OCI-LY1 (cell line): ENCODE data around the gene LRRC63.
"Not testable (repeated sequence)": the region's sequence is repeated elsewhere in the genome, so short reads cannot be mapped to it uniquely, and the experiment has no call there.

Source experiments
- H2AFZ ChIP-seq: fragments of 200-600 bp; sonication (generic), shearing (Covaris generic); 2 replicates; pipeline ENCODE4 v1.6.0; 2014; ENCODE audit warnings: antibody characterized with exemption, mild to moderate bottlenecking, low read length
- H3F3A ChIP-seq: fragments of 200-600 bp; sonication (generic), shearing (Covaris generic); 2 replicates; pipeline ENCODE4 v1.6.0; 2014; ENCODE audit warnings: mild to moderate bottlenecking, antibody characterized with exemption, low read length, moderate library complexity; ENCODE audit not compliant: insufficient read depth
- H3K27ac ChIP-seq: fragments of 200-600 bp; sonication (generic); 2 replicates; pipeline ENCODE4 v1.5.1; 2014; ENCODE audit warnings: low read length, mixed run types, mild to moderate bottlenecking, low read depth; ENCODE audit not compliant: poor library complexity, severe bottlenecking
- H3K27me3 ChIP-seq: fragments of 200-600 bp; sonication (generic); 2 replicates; pipeline ENCODE4 v1.6.0; 2014; ENCODE audit warnings: antibody characterized with exemption, mild to moderate bottlenecking, low read length, moderate library complexity; ENCODE audit not compliant: insufficient read depth
- H3K36me3 ChIP-seq: fragments of 200-600 bp; sonication (generic); 2 replicates; pipeline ENCODE4 v1.6.1; 2014; ENCODE audit warnings: mild to moderate bottlenecking, antibody characterized with exemption, low read length, moderate library complexity, mixed read lengths; ENCODE audit not compliant: insufficient read depth
- H3K4me1 ChIP-seq: fragments of 200-600 bp; sonication (generic); 2 replicates; pipeline ENCODE4 v1.5.1; 2014; ENCODE audit warnings: mild to moderate bottlenecking, low read length, moderate library complexity; ENCODE audit not compliant: insufficient read depth, severe bottlenecking
- H3K4me2 ChIP-seq: fragments of 200-600 bp; sonication (generic), shearing (Covaris generic); 2 replicates; pipeline ENCODE4 v1.6.1; 2014; ENCODE audit warnings: low read length
- H3K4me3 ChIP-seq: fragments of 200-600 bp; sonication (generic); 2 replicates; pipeline ENCODE4 v1.5.1; 2014; ENCODE audit warnings: low read length, low read depth, mild to moderate bottlenecking, mixed read lengths; ENCODE audit not compliant: poor library complexity, severe bottlenecking
- H3K79me2 ChIP-seq: fragments of 200-600 bp; shearing (Covaris generic); 2 replicates; pipeline ENCODE4 v1.6.1; 2016; ENCODE audit warnings: mixed run types, low read length, mixed read lengths; ENCODE audit not compliant: insufficient read depth
- H3K9ac ChIP-seq: fragments of 200-600 bp; sonication (generic), shearing (Covaris generic); 2 replicates; pipeline ENCODE4 v1.6.1; 2014; ENCODE audit warnings: mild to moderate bottlenecking, low read length, mixed read lengths
- H3K9me2 ChIP-seq: fragments of 200-600 bp; sonication (generic), shearing (Covaris generic); 2 replicates; pipeline ENCODE4 v1.6.1; 2014; ENCODE audit warnings: low read depth, mild to moderate bottlenecking, low read length, mixed read lengths
- H3K9me3 ChIP-seq: fragments of 200-600 bp; shearing (Covaris generic); 2 replicates; pipeline ENCODE4 v1.6.1; 2014; ENCODE audit warnings: low read length, mixed read lengths
- H4K20me1 ChIP-seq: fragments of 200-600 bp; sonication (generic), shearing (Covaris generic); 2 replicates; pipeline ENCODE4 v1.6.0; 2016; ENCODE audit warnings: mild to moderate bottlenecking, low read length; ENCODE audit not compliant: insufficient read depth
- CTCF ChIP-seq: fragments of 200-600 bp; sonication (generic), shearing (Covaris generic); IDR thresholded peaks from 2 replicates; pipeline ENCODE4 v1.5.1; 2017; ENCODE audit warnings: mild to moderate bottlenecking, antibody characterized with exemption, low read length, moderate library complexity, mixed read lengths
- EZH2 ChIP-seq: fragments of 200-600 bp; sonication (generic), shearing (Covaris generic); IDR thresholded peaks from 2 replicates; pipeline ENCODE4 v1.8.0; 2017; ENCODE audit warnings: borderline replicate concordance, mixed run types, mild to moderate bottlenecking, antibody characterized with exemption, low read length, moderate library complexity, mixed read lengths

Gene LRRC63

GRCh38 chr13:46213242-46213641 lies 1.5 kb downstream of the LRRC63 start:
- Histone ChIP-seq H3K27me3 (no peaks in the 10 kb centered on the region), H3K9ac (no peak overlapping the region), H3K4me3 (no peak overlapping the region), H3K4me1 (peaks cover 14% of the 10 kb centered on the region), H2AFZ (no peak overlapping the region), H3K9me2 (no peaks in the 10 kb centered on the region), H3K27ac (no peak overlapping the region), H3K79me2 (no peaks in the 10 kb centered on the region), H3K4me2 (no peak overlapping the region), H3K9me3 (no peaks in the 10 kb centered on the region), H4K20me1 (no peaks in the 10 kb centered on the region), H3F3A (no peaks in the 10 kb centered on the region), H3K36me3 (no peaks in the 10 kb centered on the region)
- TF ChIP-seq CTCF (no peak), EZH2 (no peak)

GRCh38 chr13:46214741-46215140 lies 3.0 kb downstream of the LRRC63 start:
- H3K4me3 ChIP-seq, H2AFZ ChIP-seq, H3F3A ChIP-seq, H3K9me2 ChIP-seq, H3K36me3 ChIP-seq, H3K9ac ChIP-seq, H3K79me2 ChIP-seq, H3K27ac ChIP-seq, H3K9me3 ChIP-seq, H3K27me3 ChIP-seq, H3K4me2 ChIP-seq, H4K20me1 ChIP-seq: not testable (repeated sequence)
- H3K4me1 ChIP-seq = peaks cover 14% of the 10 kb centered on the region

GRCh38 chr13:46220234-46220633 lies 8.5 kb downstream of the LRRC63 start:
- H3K4me2 ChIP-seq, H2AFZ ChIP-seq, H3K79me2 ChIP-seq: not testable (repeated sequence)

GRCh38 chr13:46229251-46229650 lies 17.5 kb downstream of the LRRC63 start:
- Histone ChIP-seq H3K36me3 (no peaks in the 10 kb centered on the region), H3K79me2 (no peaks in the 10 kb centered on the region), H3K9ac (no peak overlapping the region), H2AFZ (no peak overlapping the region), H3K27me3 (no peaks in the 10 kb centered on the region), H3K4me1 (no peaks in the 10 kb centered on the region), H3F3A (no peaks in the 10 kb centered on the region), H4K20me1 (no peaks in the 10 kb centered on the region), H3K9me2 (no peaks in the 10 kb centered on the region), H3K9me3 (no peaks in the 10 kb centered on the region), H3K4me2 (no peak overlapping the region), H3K4me3 (no peak overlapping the region), H3K27ac (no peak overlapping the region)
- TF ChIP-seq CTCF = no peak
- no peak for TF ChIP-seq EZH2

More at GRCh38 chr13:46220234-46220633, 8.5 kb downstream of the LRRC63 start:
- not testable (repeated sequence) for H3K36me3 ChIP-seq, H3K27me3 ChIP-seq, H3K9me2 ChIP-seq, H3K9ac ChIP-seq, H3K27ac ChIP-seq, H3K9me3 ChIP-seq, H3K4me1 ChIP-seq, H3K4me3 ChIP-seq, H4K20me1 ChIP-seq, H3F3A ChIP-seq
